ENCODE results near the gene SRGAP3.
"Not testable (repeated sequence)": the region's sequence is repeated elsewhere in the genome, so short reads cannot be mapped to it uniquely, and the experiment has no call there.

SRGAP3 gene

DNA sequence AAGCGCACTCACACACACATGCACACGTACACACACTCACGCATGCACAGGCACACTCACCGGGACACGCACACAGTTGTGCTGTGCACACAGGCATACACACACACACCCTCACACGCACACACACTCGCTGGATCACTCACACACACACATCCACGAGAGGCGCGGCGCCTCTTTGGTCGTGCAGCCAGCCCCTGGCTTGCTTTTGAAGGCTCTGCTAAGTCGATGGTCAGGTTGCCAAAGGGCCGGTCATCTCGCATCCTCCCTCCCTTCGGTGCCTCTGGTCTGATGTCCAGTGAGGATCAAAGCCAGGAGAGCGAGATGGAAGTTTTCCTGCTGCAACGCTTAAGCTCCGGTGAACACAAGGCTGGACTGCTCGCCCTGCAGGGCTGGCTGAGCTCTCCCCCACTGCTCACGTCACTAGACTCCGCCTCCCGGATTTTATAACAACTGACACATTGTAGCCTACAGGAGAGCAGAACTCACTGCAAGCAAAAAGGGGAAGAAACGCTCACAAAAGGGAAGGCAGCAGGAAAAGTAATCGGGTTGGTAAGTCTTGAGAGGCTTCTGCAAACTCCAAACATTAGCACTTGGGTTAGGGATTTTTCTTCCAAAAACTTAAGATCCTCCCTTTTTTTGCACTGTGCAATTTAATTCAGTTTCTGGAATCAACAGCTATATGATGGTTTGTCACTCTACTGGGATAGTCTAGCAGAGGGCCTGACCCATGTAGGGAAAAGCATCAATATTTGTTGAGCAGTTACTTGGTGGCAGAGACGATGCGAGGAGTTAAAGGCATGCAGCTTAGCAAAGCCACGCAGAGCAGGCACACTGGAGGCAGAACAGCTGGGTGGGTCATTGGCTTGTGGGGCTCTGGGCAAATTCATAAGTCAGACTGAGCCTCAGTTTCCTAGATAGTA, at the start of gene SRGAP3:
SRGAP3 (minus strand) TSS at position 374 of the 920 bp plus-strand sequence. CDS start 695 bp downstream, outside the sequence.
- peak; percentile 89 for DNase-seq

- no peak for DNase-seq
These were observed 48.8 kb upstream of the SRGAP3 start for GRCh38 chr3:9298236-9298635.

DNA sequence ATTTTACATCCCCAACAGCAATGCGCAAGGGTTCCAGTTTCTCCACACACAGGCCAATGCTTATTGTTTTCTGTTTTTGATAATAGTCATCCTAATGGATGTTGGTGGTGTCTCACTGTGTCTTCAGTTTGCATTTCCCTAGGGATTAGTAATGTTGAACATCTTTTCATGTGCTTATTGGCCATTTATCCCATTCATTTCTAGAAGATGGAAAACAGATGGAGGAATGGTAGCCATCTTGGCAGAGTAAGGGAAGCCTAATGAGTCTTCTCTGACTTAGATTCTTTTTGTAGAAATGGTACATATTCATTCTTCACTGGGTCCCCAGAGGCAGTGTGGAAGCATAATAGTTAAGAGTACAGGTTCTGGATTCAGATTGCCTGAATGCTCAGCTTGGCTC, 46.8 kb upstream of the SRGAP3 start:
- DNase-seq = no peak

DNA sequence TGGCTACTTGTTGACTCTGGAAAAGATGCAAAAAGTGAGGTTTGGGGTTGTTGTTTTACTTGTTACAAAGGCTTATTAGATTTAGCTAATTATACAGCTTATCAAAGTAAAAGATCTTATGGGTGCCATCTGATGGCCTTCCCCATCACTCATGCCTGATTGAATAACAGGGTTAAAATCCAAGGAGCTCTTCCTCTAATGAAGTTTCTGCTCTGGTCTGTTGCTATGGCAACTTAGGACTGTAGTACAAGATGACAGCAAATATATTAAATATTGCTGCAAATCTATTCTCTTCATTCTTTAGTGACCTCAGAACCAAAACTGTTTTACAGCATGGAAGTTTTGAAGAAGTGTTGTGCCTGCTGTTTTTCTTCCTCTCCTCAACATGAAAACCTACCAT, 45.6 kb upstream of the SRGAP3 start:
- no peak for DNase-seq

- DNase-seq = not testable (repeated sequence)
These were observed 44.5 kb upstream of the SRGAP3 start for GRCh38 chr3:9293953-9294352.

- no peak for DNase-seq
These were observed 43.6 kb upstream of the SRGAP3 start for GRCh38 chr3:9293076-9293475.

DNA sequence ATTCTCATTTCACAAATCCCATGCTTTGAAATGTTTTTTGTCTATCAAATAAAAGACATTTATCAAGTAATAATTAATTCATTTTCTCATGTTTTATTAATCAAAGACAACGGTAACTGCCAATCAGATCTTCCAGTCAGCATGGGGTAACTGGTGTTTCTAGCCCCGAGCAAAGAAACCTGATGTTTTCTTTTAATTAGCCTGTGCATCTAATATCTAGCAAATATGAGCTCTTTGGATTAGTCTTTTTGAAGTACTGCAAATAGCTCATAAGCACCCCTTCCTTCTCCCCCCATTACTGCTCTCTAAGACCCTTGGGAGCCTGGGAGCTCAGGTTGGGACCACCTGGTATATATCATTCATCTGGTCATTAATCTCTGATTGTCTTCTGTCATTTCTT, 43.1 kb upstream of the SRGAP3 start:
- DNase-seq = no peak

- no peak for DNase-seq
These were observed 42.5 kb upstream of the SRGAP3 start for GRCh38 chr3:9291821-9292410.

- DNase-seq = no peak
These were observed 41.1 kb upstream of the SRGAP3 start for GRCh38 chr3:9290566-9290965.

DNA sequence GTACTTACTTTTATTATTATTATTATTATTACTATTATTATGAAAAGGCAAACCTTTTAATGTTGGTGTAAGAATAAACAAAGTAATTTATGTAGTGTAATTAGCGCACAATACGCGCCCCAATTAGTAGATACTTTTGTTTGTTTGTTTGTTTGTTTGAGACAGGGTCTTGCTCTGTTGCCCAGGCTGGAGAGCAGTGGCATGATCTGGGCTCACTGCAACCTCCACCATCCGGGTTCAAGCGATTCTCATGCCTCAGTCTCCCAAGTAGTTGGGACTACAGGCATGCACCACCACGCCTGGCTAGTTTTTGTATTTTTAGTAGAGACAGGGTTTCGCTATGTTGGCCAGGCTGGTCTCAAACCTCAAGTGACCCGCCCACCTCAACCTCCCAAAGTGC, 32.1 kb upstream of the SRGAP3 start:
- DNase-seq = not testable (repeated sequence)

DNA sequence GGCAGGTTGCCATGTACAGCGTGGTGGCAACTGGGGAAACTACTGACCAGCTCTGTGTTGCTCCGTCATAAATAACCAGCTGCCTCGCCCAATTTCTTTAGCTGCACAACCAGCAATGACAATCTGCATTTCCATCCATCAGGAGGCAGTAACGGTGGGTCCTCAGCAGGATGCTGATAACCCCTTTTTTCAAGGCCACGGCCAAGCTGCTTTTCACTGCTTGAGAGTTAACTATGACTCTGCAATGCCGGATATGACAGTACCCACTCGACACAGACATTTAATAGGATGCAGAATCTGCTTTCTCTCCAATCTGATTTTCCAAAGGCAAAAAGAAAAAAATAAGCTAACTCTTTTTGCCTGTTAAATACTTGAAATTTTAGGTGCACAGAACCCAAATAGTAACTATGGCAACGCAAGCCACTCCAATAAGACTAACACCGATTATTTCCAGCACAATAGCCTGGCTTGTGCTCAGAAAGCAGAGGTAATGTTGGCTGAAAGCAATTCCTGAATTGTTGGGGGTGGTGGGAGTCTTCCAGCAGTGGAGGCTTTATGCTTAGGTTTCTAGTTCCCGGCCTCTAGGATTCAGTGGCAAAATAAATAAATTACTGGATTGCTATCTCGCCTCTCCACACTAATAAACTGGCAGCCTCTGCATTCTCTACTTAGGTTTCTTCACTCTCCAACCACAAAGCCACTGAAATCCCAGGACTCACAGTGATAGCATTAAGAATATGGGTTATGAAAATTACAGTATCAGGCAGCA, 31.2 kb upstream of the SRGAP3 start:
- DNase-seq = no peak

GRCh38 chr3:9279966-9280365, 30.5 kb upstream of the SRGAP3 start:
- DNase-seq = no peak

GRCh38 chr3:9278498-9278897, 29.1 kb upstream of the SRGAP3 start:
- no peak for DNase-seq

DNA sequence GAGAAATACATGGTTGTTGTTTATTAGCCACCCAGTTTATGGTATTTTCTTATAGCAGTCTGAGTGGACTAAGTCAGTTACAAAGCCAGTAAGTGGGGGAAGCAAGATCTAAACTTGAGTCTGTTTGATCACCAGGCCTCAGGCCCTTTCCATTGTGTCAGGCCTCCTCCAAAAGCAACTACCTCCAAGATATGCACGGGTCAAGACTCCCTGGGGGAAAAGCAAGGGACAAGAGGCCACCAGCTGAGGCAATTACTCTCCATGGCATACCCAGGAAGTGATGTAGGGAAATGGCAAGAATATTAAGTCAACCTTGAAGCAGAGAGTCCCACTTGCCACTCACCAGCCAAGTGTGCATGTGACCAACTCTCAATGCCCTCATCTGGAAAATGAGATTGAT, 28.6 kb upstream of the SRGAP3 start:
- no peak for DNase-seq

DNA sequence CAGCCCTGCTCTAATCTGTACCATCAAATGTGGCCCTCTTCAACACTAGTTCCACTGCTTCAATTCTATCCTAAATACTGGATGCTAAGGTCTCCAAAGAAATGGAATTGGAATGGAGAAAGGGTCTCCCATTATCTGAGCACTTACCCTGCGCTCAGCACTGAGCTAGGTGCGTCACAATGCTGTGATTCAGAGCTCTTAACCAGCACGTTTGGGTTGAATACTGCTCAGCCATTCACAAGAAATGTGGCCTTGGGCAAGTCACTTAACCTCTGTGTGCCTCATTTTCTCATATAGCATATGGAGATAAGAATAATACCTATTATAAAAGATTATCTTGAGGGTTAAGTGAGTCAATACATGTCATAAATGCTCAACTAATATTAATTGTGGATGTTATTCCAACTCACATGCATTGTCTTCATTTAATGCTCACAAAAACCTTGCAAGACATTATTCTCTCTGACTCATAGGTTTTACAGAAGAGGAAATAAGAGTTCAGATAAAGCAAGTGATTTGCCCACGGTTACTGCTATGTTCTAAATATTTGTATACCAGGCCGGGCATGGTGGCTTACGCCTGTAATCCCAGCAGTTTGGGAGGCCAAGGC, 27.4 kb upstream of the SRGAP3 start:
- no peak for DNase-seq

DNA sequence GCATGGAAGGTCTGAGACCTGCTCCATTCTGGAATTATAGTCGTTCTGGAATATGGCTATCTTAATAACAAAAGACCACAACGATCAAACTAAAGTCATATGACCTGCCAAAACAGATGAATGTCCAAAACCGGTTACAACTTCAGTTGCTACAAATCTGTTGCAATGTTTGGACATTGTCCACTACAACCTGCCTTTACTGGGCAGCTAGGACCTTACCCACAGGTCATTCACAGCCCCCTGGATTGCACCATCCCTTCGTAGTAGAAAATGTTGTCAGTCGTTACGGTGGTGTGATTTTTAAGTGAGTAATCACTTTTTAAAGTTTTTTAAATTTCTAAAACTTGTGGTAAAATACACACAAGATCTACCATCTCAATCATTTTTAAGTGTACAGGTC, 22.5 kb upstream of the SRGAP3 start:
- no peak for DNase-seq

GRCh38 chr3:9270704-9271103, 21.3 kb upstream of the SRGAP3 start:
- no peak for DNase-seq

- no peak for DNase-seq
These were observed 17.3 kb upstream of the SRGAP3 start for GRCh38 chr3:9266716-9267115.

- DNase-seq = no peak
These were observed 10.9 kb upstream of the SRGAP3 start for GRCh38 chr3:9260305-9260704.

DNA sequence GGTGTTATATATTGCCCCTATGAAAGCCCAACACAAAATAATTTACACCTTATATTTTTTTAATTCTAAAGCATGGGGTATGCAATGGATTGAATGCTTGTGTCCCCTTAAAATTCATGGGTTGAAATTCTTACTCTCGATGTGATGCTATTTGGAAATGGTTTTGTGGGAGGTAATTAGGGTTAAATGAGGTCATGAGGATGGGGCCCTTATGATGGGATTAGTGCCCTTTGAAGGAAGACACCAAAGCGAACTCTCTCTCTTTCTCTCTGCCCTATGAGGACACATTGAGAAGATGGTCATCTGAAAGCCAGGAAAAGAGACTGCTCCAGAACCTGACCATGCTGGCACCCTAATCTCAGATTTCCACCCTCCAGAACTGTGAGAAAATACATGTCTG, 7.6 kb upstream of the SRGAP3 start:
- DNase-seq = no peak

GRCh38 chr3:9255976-9256375, 6.5 kb upstream of the SRGAP3 start:
- DNase-seq = no peak

DNA sequence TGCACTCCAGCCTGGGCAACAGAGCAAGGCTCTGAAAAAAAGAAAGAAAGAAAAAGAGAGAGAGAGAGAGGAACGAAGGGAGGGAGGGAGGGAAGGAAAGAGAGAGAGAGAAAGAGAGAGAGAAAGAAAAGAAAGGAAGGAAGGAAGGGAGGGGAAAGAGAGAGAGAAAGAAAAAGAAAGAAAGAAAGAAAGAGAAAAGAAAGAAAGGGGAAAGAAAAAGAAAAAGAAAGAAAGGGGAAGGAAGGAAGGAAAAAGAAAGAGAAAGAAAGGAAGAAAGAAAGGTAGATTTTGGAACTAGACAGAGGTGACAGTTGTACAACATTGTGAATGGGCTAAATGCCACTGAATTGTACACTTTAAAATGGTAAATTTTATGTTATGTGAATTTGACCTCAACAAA, 5.3 kb upstream of the SRGAP3 start:
- DNase-seq = no peak

DNA sequence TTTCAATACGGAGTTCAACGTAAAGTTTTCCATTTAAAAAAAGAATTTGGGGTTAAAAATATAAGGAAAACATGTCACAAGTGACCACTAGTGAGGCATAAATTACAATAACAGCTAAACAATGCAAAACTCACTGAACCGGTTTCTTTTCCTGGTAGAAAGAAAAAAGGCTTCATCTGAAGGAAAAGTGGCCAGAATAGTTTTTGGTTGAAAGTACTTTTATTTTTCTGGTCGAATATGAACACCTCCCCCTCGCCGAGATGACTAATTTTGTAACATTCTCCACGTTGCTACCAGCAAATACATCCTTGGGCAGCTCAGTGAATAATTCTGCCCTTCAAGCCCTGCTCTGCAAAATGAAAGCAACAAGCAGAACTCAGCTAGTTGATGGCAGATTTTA, 3.9 kb upstream of the SRGAP3 start:
- DNase-seq = no peak
